Activated CD4-positive, alpha-beta T cell treated with anti-CD3 and anti-CD28 coated beads, Interleukin-2, Interleukin-4, amounts not matched to agents 100 ng/mL and 50 ng/mL, durations not matched to agents 16 hours and 8 hours (primary cell): ENCODE results near the gene ANHX.
A peak's percentile ranks its signal among the peaks of the same experiment; 100 is the strongest.

ENCODE experiments used
- DNase-seq: peaks from one replicate; pipeline ENCODE4 v3.0.0-alpha.2; 2020; ENCODE audit warnings: low spot score

The ANHX gene

GRCh38 chr12:133202493-133203343 is 33.0 kb downstream of the ANHX start:
- no peak for DNase-seq

GRCh38 chr12:133201888-133202287 is 33.8 kb downstream of the ANHX start:
- no peak for DNase-seq

GRCh38 chr12:133192847-133193246 is 42.8 kb downstream of the ANHX start:
- DNase-seq = no peak

GRCh38 chr12:133190176-133190575 is 45.5 kb downstream of the ANHX start:
- no peak for DNase-seq

GRCh38 chr12:133181238-133181959 is 54.3 kb downstream of the ANHX start, which contains the start of gene ZNF268:
Gene ZNF268, plus strand, starts transcription at chr12:133181495. Its CDS starts 503 bp downstream, at chr12:133181998.
- peak; percentile 93 for DNase-seq

GRCh38 chr12:133180669-133181068 is 55.0 kb downstream of the ANHX start:
- DNase-seq = no peak

GRCh38 chr12:133174901-133175300 is 60.8 kb downstream of the ANHX start:
- DNase-seq = no peak

GRCh38 chr12:133172491-133172890 is 63.2 kb downstream of the ANHX start:
- DNase-seq = no peak
